ENCODE results near the gene PSME3. TPM values are rescaled to one million over a fixed set of nuclear protein-coding genes. Genes with fewer than 3 reads are reported as not detected.

The PSME3 gene
- total and polyA plus RNA-seq, 2 of the 13 experiments (the other 11 are each of a cell fraction or from before 2014, with no cell fraction given), result 66.3 to 135 TPM

- TF ChIP-seq ZBTB49 (CRISPR knock-in tag; IDR thresholded peaks at IDR 0.05; ENCODE audit: borderline replicate concordance) (no peak), ZNF792 (CRISPR knock-in tag; IDR thresholded peaks at IDR 0.05) (no peak), MBD4 (IDR thresholded peaks at IDR 0.05; ENCODE audit: borderline replicate concordance, low read length) (no peak), ZNF790 (CRISPR knock-in tag; IDR thresholded peaks at IDR 0.05; ENCODE audit: borderline replicate concordance) (no peak), EP300 (IDR thresholded peaks at IDR 0.05; ENCODE audit: low read depth in 2 of 2, low read length in 2 of 2) (peak in 1 of 2 experiments; percentile 80; a peak in 2 of 4 replicates), EP300 (CRISPR knock-in tag; IDR thresholded peaks at IDR 0.05; ENCODE audit: borderline replicate concordance) (no peak), ZNF747 (CRISPR knock-in tag; IDR thresholded peaks at IDR 0.05; ENCODE audit: borderline replicate concordance) (no peak), ZBTB26 (CRISPR knock-in tag; IDR thresholded peaks at IDR 0.05; ENCODE audit: borderline replicate concordance) (no peak), ZNF18 (CRISPR knock-in tag; IDR thresholded peaks at IDR 0.05; ENCODE audit: insufficient replicate concordance) (no peak), ZNF253 (CRISPR knock-in tag; IDR thresholded peaks at IDR 0.05; ENCODE audit: borderline replicate concordance) (no peak), HINFP (CRISPR knock-in tag; IDR thresholded peaks at IDR 0.05; ENCODE audit: low read depth) (no peak), ZFP82 (CRISPR knock-in tag; IDR thresholded peaks at IDR 0.05; ENCODE audit: borderline replicate concordance) (no peak), ASH2L (IDR thresholded peaks at IDR 0.05; ENCODE audit: insufficient read length, low read depth, low read length) (peak; percentile 19), HNF4G (IDR thresholded peaks at IDR 0.05; ENCODE audit: borderline replicate concordance, low read depth, low read length) (peak; percentile 86), HNF4G (CRISPR knock-in tag; IDR thresholded peaks at IDR 0.05; ENCODE audit: borderline replicate concordance, low read depth) (no peak), ZNF780A (CRISPR knock-in tag; IDR thresholded peaks at IDR 0.05) (no peak), MTA1 (CRISPR knock-in tag; IDR thresholded peaks at IDR 0.05; ENCODE audit: borderline replicate concordance) (no peak), ZNF20 (CRISPR knock-in tag; IDR thresholded peaks at IDR 0.05) (no peak), ZFP62 (CRISPR knock-in tag; IDR thresholded peaks at IDR 0.05) (no peak), MED13 (CRISPR knock-in tag; IDR thresholded peaks at IDR 0.05) (no peak), ZFYVE20 (CRISPR knock-in tag; IDR thresholded peaks at IDR 0.05; ENCODE audit: borderline replicate concordance, low read depth) (no peak), ZNF737 (CRISPR knock-in tag; IDR thresholded peaks at IDR 0.05; ENCODE audit: borderline replicate concordance) (no peak), STAG1 (CRISPR knock-in tag; IDR thresholded peaks at IDR 0.05) (no peak), MLLT10 (CRISPR knock-in tag; IDR thresholded peaks at IDR 0.05) (no peak)
These were observed 41.2 kb upstream of the PSME3 start (continued) for GRCh38 chr17:42791948-42792347.

Measured in HepG2 (cell line).